GM12891 (cell line): ENCODE measurements around the gene MYO1H.
"Not testable (repeated sequence)": the region's sequence is repeated elsewhere in the genome, so short reads cannot be mapped to it uniquely, and the experiment has no call there.

Experiments
- POLR2A ChIP-seq: IDR thresholded peaks from 2 replicates; pipeline ENCODE4 v1.6.1; 2011; ENCODE audit warnings: low read depth, low read length, control low read depth
- POLR2AphosphoS5 ChIP-seq: IDR thresholded peaks from 2 replicates; pipeline ENCODE4 v1.6.1; 2011; ENCODE audit warnings: low read depth, low read length, control low read depth

DNA sequence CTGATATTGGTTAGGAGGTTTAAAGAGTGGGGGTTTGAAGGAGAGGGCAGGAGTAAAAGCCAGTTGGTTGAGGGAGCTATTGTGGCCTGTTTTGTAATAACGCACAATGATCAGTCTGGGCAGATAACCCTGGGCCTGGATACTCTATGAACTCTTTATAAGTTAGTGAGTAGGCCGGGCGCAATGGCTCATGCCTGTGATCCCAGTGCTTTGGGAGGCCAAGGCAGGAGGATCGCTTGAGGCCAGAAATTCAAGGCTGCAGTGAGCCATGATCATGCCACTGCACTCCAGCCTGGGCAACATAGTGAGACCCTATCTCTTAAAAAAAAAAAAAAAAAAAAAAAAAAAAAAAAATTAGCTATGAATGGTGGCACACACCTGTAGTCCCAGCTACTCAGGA lies 58.4 kb downstream of the MYO1H start:
- not testable (repeated sequence) for TF ChIP-seq POLR2A, POLR2AphosphoS5
